ENCODE results near the gene DLG2.

GRCh38 chr11:83480811-83481210 lies 2146.3 kb downstream of the DLG2 start:
- no peak for TF ChIP-seq CTCF (IDR thresholded peaks at IDR 0.05)
- no peak for TF ChIP-seq EP300 (IDR thresholded peaks at IDR 0.05)

Data from ovary (tissue), 3 donors.